ENCODE measurements around the gene TNFSF13B.
"Not testable (repeated sequence)": the region's sequence is repeated elsewhere in the genome, so short reads cannot be mapped to it uniquely, and the experiment has no call there.

The TNFSF13B gene

DNA sequence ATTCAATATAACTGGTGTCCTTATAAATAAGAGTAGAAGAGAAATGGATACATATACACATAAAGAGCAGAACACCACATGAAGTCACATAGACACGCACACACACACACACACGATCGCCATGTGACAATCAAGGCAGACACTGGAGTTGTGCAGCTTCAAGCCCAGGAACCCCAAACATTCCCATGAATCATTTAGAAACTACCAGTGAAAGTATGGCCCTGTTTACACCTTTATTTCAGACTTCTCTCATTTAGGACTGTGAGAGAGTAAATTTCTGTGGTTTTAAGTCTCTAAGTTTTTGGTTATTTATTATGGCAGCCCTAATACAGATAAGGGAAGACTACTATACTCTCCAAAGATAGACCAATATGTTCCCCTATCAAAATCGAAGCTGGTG is 20.4 kb upstream of the TNFSF13B start:
- TF ChIP-seq, protein P1, sequence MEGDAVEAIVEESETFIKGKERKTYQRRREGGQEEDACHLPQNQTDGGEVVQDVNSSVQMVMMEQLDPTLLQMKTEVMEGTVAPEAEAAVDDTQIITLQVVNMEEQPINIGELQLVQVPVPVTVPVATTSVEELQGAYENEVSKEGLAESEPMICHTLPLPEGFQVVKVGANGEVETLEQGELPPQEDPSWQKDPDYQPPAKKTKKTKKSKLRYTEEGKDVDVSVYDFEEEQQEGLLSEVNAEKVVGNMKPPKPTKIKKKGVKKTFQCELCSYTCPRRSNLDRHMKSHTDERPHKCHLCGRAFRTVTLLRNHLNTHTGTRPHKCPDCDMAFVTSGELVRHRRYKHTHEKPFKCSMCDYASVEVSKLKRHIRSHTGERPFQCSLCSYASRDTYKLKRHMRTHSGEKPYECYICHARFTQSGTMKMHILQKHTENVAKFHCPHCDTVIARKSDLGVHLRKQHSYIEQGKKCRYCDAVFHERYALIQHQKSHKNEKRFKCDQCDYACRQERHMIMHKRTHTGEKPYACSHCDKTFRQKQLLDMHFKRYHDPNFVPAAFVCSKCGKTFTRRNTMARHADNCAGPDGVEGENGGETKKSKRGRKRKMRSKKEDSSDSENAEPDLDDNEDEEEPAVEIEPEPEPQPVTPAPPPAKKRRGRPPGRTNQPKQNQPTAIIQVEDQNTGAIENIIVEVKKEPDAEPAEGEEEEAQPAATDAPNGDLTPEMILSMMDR (conservative IDR thresholded peaks at IDR 0.05) = no peak

DNA sequence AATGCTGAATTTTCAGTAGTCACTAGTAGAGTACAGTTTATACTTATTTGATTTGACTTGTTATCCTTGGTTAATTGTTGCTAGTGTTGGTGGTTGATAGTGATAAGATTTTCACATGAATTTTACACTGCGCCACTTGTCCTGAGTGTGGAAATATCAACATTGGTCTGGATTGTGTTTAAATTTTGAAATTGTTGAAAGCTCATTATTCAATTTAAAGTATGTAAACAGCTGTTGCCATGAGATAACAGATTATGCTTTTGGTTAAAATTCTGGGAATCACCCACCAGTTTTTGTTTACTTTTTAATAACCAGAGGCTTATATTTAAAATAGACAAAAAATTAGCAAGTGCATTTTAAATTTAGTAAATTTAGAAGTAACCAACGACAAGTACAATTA is 12.3 kb upstream of the TNFSF13B start:
- TF ChIP-seq, protein P1 (conservative IDR thresholded peaks at IDR 0.05) = no peak
- no peak overlapping the region for H3K27ac ChIP-seq

More for the DNA sequence above, 20.4 kb upstream of the TNFSF13B start:
- H3K27ac ChIP-seq = no peak overlapping the region

DNA sequence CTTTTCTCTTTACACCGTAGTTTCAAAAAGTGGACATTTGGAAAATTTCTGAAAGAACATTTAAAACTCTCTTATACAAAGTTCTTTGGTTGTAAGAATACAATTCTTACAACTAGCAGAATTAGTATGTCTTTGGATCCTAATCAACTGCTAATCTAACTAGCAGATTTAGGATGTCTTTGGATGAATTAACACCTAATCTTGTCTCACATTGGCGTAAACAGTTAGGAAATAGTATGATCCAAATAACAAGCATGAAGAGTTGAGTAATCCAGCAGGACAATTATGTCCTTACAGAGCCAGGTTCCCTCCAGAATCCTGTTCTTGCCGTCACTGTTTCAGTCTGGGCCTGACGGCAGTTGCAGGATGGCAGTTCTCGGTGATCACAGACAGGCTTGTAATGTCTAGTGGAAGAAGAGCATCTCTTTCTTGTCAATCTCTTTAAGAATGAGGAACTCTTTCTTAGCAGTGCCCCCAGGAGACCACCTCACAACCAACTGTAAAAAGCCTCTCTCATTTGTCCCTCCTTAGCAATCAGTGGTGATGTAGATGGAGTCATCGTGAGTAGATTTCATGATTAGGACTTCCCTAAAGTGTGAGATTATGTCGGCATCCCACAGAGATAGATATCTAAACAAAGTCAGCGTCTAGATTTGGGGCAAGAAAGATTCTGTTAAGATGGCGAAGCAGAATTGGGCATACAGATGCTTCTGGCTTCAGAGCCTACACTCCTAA is 5.7 kb upstream of the TNFSF13B start:
- TF ChIP-seq, protein P1 (conservative IDR thresholded peaks at IDR 0.05) = no peak
- no peak overlapping the region for H3K27ac ChIP-seq

DNA sequence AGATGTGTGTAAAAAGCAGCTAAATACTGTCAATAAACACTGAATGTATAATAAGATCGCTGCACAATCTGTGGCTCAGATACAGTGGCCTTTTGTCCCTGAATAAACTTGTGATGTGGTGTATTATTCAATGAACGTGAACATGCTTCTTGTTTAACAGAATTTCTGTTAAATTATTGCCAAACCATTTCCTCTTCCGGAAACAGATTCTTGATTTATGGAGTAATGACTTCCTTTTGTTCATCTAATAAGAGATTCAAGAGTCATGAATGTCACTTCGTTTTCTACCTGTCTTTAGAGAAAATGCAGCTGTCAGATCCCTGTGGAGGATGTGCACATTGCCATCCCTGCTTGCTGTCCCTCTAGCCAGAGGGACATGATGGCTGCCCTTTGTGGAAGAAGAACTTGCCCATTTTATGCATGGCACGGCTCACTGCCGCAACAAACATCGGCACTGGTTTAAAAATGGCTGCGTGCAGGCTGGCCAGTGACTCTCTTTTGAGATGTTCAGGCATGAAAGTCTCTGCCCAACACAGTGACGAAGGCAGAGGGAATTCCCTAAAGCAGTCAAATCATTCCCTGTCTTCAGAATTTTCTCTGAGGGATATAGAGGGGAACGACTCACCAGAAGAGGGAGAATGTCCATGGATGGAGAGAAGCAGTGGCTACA is 3.1 kb upstream of the TNFSF13B start:
- TF ChIP-seq, protein P1 (conservative IDR thresholded peaks at IDR 0.05) = no peak
- no peak overlapping the region for H3K27ac ChIP-seq

DNA sequence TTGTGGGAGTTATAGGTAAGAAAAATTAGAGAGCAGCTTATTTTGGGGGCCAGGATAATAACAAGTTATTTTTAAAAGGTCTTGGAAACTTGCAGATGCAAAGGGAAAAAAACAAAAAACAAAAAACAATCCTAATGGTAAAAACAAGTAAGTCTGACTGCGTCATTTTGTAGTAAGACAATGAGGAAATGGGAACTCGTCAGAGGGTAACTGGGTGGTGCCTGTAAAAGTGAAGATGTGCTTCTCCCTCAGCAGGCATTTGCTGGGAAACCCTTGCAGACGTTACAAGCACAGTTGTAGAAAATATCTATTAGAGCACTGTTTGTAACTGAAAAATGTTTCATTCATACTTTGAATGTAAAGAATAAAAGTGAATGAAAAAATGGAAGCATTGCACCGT is 2.2 kb upstream of the TNFSF13B start:
- TF ChIP-seq, protein P1 (conservative IDR thresholded peaks at IDR 0.05) = no peak
- no peak overlapping the region for H3K27ac ChIP-seq

DNA sequence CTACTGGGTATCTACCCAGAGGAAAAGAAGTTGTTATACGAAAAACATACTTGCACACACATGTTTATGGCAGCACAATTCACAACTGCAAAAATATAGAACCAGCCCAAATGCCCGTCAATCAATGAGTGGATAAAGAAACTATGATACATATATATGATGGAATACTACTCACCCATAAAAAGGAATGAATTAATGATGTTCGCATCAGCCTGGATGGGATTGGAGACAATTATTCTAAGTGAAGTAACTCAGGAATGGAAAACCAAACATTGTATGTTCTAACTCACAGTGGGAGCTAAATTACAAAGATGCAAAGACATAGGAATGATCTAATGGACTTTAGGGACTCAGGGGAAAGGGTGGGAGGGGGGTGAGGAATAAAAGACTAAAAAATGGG is 1.7 kb upstream of the TNFSF13B start:
- H3K27ac ChIP-seq = not testable (repeated sequence)

DNA sequence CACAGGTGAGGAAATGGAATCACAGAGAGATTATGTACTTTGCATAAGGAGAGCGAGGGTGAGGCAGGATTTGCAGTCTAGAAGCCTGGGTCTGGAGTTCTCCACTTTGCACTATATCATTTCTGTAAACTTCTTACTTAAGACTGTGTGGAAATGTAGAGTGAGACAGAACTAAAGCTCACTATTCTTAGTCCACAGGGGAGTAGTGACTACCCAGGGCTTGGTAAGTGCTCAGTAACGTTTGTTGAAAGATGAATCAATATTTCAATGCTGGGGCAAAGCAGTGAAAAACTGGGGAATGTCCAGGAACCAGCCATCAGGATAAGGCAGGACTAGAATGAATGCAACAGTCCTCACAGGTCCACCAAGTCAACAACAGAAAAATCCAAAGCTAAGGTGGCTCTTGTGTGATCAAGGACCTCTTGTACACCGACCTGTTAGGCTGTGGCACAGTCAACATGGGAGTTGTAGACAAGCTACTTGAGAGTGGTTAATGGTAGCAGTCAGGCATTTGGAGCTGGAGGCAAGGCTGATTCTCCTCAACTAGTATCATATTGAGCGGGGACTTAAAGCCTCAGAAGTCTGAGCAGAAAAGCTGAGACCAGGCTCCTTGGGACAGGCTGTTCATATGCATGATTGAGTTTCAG is 929 bp upstream of the TNFSF13B start:
- TF ChIP-seq, protein P1 (conservative IDR thresholded peaks at IDR 0.05) = no peak
- no peak overlapping the region for H3K27ac ChIP-seq
